ENCODE measurements around the gene ERCC1. TPM values are rescaled to one million over a fixed set of nuclear protein-coding genes. Genes with fewer than 3 reads are reported as not detected.
"Not testable (repeated sequence)": the region's sequence is repeated elsewhere in the genome, so short reads cannot be mapped to it uniquely, and the experiment has no call there.

The ERCC1 gene
- polyA plus RNA-seq, 1 donor = 94.2 TPM

- no peak for DNase-seq (ENCODE audit: low read depth)
Observed at GRCh38 chr19:45455707-45456499, 32.2 kb upstream of the ERCC1 start.

GRCh38 chr19:45451850-45452387 lies 28.2 kb upstream of the ERCC1 start:
- no peak for DNase-seq (ENCODE audit: low read depth)

- DNase-seq (ENCODE audit: low read depth) = no peak
Observed at GRCh38 chr19:45451131-45451849, 27.6 kb upstream of the ERCC1 start.

GRCh38 chr19:45450012-45450333 lies 26.3 kb upstream of the ERCC1 start:
- DNase-seq (ENCODE audit: low read depth) = no peak

DNA sequence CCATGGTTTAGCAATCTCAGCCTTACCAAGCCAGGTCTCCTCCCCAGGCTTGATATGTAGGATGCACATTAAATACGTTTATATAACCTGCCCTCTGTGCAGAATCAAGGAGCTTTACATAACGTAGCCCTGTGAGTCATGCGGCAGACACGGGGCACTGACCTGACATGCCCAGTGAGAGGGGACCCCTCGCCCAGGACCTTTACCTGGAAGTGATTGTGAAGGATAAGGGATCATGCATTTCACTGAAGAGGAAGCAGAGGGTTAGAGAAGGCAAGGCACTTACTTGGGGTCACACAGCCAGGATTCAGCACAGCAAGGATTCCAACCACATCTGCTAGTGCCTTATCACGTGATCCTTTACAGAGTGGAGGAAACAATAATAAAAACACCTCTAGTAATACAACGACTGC lies 25.2 kb upstream of the ERCC1 start:
- DNase-seq (ENCODE audit: low read depth) = no peak

DNA sequence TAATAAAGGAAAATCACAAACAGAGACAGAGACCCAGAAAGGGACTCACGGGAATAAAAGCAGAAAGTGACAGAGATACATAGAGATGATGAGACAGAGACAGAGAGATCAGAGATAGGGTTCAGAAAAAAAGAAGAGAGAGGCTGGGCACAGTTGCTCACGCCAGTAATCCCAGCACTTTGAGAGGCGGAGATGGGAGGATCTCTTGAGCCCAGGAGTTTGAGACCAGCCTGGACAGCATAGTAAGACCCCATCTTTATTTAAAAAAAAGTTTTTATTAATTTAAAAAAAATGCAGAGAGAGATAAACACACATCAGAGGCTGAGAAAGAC lies 24.7 kb upstream of the ERCC1 start:
- DNase-seq (ENCODE audit: low read depth) = no peak

- no peak for DNase-seq (ENCODE audit: low read depth)
Observed at GRCh38 chr19:45446944-45447343, 23.2 kb upstream of the ERCC1 start.

DNA sequence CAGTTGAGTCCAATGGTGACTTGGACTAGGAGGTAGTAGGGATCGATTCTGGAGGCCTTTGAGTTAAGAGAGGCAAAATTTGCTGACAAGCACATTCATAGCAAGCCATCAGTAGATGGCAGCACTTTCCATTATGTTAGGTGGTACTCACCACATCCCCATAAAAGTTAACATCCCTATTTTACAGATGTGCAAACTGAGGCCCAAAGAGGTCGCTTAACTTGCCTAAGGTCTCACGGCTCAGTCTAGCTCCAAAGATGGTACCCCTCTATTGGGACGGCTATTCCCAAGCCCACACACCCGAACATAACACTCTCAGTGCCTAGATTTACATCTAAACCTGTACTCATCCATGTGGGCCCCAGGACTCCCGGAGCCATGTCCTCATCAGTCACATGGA lies 22.6 kb upstream of the ERCC1 start:
- DNase-seq (ENCODE audit: low read depth) = no peak

GRCh38 chr19:45445139-45445538 lies 21.4 kb upstream of the ERCC1 start:
- no peak for DNase-seq (ENCODE audit: low read depth)

DNA sequence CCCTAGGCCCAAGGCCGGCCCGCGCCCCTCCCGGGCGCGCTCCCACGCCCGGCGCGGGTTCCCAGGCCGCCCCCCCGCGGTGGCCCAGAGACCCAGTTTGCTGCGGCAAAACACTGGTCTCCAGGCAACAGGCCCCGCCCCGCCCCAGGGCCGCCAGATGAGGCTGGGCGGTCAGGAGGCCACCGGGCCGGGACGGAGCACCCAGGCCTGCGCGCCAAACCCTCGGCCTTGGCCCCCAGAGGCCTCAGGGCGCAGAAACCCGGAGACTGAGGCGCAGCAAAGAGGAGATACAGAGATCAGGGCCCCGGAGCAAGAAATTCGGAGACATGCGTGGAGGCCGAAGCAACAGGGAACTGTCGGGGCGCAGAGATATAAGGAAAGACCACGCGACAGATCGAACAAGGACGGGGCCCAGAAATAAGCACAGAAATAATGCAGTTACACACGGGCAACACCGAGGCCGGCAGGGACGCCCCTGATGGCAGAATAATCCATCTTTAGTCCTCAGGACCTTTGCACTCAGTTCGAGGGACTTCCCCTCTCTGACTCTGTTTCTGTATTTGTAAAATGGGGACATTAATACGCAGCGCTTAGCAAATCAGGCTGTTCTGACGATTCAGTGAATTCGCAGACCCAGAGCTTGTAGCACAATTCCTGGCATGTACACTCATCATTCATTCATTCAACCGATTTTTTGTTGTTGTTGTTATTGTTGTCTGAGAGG lies 20.8 kb upstream of the ERCC1 start:
- no peak for DNase-seq (ENCODE audit: low read depth)

DNA sequence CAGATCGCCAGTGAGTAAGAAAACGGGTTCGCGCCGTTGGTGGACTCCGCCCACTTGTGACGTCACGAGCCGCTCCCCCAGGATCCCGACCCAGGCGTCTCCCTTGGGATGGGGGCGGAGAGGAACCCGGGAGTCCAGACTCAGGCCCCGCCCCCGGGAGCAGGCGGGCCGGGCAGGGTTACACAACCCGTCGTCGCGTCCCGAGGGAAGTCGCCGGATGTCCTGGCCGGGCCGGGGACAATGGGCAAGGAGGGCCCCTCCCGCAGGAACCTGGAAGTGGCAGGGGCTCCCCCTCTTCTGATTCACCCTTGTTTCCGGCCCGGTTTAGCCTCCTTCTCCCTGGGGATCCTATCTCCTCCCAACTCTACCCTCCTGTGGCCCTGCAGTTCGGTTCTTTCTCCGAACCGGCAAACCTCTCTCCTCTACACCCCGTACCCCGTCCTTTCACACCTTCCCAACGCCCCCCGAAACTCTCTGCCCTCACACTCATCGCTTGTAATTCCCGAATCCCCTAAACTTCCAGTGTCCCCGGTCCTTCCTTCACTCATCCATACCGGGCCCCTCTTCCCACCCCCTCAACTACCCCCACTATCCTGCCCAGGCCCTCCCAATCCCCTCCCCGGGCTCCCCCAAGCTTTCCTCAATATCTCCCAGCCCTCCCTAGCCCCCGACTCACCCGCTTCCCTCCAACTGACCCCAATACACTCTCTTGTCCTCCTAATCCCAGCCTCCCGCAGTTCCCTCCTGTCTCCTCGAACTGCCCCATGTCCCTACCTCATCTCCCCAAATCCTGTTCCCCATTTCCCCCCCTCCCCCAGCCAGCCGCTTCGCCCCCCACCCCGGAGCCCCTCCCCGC lies 20.0 kb upstream of the ERCC1 start:
- DNase-seq (ENCODE audit: low read depth) = no peak

DNA sequence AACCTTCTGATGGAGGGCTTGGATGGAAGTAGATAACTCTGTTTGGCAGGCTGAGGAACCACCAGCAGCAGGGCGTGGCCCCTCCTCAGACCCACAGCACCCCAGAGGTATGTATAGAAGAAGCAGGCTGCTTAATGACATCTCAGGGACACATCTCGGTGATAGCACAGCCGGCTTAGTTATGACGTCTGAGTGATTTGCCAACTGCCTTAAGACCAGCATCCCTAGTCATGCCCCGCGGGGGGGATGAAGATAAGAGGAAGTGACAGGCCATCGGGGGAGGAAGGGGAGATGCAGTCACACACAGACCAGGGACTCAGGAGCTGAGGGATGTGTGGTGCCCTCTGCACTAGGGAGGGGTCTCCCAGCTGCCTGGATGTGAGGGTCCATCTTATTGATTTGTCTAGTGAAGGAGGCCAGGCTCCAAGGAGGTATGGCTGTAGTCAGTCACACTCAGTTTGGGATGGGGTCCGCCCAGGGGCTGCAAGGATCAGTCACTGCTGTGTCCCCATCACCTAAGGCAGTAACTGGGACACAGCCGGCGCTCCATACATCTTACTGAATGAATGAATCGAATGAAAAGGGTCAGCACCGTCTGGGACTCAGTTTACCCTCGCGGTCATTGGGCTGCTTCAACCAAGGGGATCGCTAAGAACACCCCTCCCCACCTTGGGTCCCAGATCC lies 19.2 kb upstream of the ERCC1 start:
- no peak for DNase-seq (ENCODE audit: low read depth)

DNA sequence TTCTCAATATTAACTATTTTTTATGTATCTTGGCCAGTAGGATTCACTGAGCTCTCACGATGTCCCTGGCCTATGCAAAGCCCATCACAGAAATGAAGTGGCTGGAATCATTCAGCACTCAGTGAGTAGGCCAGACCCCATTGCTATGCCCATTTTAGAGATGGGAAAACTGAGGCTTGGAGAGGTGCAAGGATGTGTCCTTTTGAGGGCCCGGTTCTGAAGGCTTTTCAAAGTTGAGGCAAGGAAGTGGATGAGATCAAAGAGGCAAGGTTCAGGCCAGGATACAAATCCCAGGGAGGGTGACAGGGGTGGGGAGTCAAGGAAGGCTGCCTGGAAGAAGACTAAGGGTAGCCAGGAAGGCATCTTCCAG lies 18.7 kb upstream of the ERCC1 start:
- DNase-seq (ENCODE audit: low read depth) = no peak

GRCh38 chr19:45440873-45441654 lies 17.3 kb upstream of the ERCC1 start:
- no peak for DNase-seq (ENCODE audit: low read depth)

DNA sequence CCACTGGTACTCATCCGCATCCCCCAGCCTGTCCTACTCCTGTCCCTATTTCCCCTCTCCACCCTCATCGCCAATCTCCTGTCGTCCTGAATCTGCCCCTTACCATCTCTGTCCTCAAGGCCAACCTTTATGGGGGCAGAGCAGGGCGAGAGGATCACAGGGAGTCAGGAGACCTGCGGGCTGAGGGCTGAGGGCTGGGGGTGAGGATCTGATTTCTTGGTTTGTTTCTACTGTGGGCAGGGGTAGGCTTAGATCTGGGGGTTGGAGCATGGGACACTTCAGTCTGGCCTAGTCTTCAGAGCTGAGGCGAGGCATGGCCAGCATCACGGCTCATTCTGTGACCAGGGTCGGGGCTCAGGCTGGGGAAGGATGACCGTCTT lies 16.5 kb upstream of the ERCC1 start:
- DNase-seq (ENCODE audit: low read depth) = no peak

GRCh38 chr19:45439569-45440258 lies 16.0 kb upstream of the ERCC1 start:
- DNase-seq (ENCODE audit: low read depth) = no peak

- no peak for DNase-seq (ENCODE audit: low read depth)
Observed at GRCh38 chr19:45439190-45439568, 15.5 kb upstream of the ERCC1 start.

DNA sequence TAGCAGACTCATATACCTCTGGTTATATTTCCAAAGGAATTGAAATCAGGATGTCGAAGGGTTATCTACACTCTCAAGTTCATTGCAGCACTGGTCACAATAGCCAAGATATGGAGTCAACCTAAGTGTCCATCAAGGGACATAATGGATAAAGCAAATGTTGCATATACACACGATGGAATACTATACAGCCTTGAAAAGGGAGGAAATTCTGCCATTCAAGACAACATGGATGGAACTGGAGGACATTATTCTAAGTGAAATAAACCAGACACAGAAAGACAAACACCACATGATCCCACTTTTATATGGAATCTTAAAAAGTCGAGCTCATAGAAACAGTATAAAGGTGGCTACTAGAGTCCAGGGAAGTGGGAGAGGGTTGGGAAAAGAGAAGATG lies 13.6 kb upstream of the ERCC1 start:
- DNase-seq (ENCODE audit: low read depth) = no peak

- not testable (repeated sequence) for DNase-seq (ENCODE audit: low read depth)
Observed at GRCh38 chr19:45432543-45432942, 8.8 kb upstream of the ERCC1 start.

GRCh38 chr19:45431008-45431407 lies 7.3 kb upstream of the ERCC1 start:
- DNase-seq (ENCODE audit: low read depth) = not testable (repeated sequence)

Measured in forelimb muscle (tissue), 1 donor.